GM12865 (cell line): Measurements from ENCODE around the gene MPPE1.

Experiments used
- DNase-seq: peaks from one replicate; pipeline ENCODE4 v3.0.0; 2010; ENCODE audit warnings: low read depth
- H3K4me3 ChIP-seq: 2 replicates; pipeline ENCODE4 v1.5.1; 2011; ENCODE audit warnings: mild to moderate bottlenecking, low read depth, low read length, control low read depth
- CTCF ChIP-seq: IDR thresholded peaks from 2 replicates; pipeline ENCODE4 v1.5.1; 2011; ENCODE audit warnings: low read length, control low read depth, low read depth, inconsistent platforms; ENCODE audit not compliant: insufficient read depth; ENCODE audit errors: missing control alignments

The MPPE1 gene

DNA sequence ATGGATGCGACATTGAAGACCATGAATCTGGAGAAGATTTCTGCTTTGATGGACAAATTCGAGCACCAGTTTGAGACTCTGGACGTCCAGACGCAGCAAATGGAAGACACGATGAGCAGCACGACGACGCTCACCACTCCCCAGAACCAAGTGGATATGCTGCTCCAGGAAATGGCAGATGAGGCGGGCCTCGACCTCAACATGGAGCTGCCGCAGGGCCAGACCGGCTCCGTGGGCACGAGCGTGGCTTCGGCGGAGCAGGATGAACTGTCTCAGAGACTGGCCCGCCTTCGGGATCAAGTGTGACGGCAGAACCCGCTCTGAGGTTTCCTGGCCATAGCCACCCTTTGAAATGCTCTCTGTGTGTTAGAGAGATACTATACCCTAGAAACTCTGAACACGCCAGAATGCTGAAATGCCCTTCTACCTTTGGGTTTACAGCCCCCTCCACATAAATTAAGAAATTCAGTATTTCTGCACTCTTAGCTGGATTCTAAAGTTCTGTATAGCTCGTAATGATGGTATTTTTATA is 56.2 kb downstream of the MPPE1 start:
- TF ChIP-seq CTCF: no peak
- H3K4me3 ChIP-seq: peak overlapping the region; percentile 94
- peak; percentile 44 for DNase-seq

DNA sequence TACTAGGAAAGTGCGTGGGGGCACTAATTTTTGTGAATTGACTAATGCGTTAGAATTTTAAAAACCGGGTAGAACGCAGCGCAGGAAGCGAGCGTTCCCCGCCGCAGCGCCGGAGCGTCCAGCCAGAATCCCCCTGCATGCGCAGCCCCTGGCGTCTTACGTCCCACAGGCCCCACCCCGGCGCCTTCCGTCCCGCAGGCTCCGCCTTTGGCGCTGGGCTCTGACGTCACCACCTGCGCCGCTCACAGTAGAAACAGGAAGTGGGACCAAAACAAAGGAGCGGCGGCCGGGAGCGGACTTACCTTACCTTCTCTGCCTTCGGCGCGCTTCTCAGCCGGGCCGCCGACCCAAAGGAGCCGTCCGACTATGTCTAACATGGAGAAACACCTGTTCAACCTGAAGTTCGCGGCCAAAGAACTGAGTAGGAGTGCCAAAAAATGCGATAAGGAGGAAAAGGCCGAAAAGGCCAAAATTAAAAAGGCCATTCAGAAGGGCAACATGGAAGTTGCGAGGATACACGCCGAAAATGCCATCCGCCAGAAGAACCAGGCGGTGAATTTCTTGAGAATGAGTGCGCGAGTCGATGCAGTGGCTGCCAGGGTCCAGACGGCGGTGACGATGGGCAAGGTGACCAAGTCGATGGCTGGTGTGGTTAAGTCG is 56.8 kb downstream of the MPPE1 start, which contains the start of gene CHMP1B:
TSS of gene CHMP1B (plus strand) at position 268 of the 660 bp plus-strand sequence. CDS start at position 367, 99 bp downstream.
- DNase-seq: peak; percentile 97

GRCh38 chr18:11850821-11851145 is 57.3 kb downstream of the MPPE1 start:
- no peak for DNase-seq
- H3K4me3 ChIP-seq: peak overlapping the region; percentile 94
- no peak for TF ChIP-seq CTCF

More for the DNA sequence above, 56.8 kb downstream of the MPPE1 start, which contains the start of gene CHMP1B:
- H3K4me3 ChIP-seq: peak within 1 kb of the TSS; percentile 94
- no peak for TF ChIP-seq CTCF

GRCh38 chr18:11849841-11850634 is 58.1 kb downstream of the MPPE1 start:
- no peak for TF ChIP-seq CTCF
- DNase-seq: peak; percentile 5
- peak overlapping the region; percentile 94 for H3K4me3 ChIP-seq

DNA sequence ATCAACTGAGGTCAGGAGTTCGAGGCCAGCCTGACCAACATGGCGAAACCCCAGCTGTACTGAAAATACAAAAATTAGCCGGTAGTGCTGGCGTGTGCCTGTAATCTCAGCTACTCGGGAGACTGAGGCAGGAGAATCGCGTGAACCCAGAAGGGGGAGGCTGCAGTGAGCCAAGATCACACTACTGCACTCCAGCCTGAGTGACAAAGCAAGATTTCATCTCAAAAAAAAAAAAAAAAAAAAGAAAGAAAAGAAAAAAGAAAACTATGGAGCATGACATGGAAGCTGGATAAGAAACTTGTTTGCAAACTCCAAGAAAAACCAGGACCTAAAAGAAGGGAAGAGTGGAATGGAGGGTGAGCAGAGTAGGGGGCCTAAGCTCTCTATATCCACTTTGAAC is 58.8 kb downstream of the MPPE1 start:
- TF ChIP-seq CTCF: no peak
- H3K4me3 ChIP-seq: no peak overlapping the region
- no peak for DNase-seq

DNA sequence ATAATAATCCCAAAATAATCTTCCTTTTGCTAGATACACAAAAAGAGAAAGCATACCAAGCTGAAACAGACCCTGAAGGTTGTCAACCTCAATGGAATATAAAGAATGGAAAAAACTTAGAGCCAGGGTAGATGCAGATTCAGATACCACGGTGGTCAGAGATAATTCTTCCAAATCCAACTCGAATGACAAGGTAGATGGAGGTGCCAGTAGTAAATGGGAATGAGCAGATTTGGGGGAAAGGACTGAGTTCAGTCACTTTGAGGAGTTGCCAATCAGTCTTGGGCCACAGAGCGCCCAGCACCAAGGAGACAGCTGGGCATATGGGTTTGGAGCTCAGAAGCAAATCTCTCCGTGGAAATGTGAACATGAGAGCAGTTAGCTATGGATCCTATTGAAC is 60.3 kb downstream of the MPPE1 start:
- no peak for TF ChIP-seq CTCF

More for the DNA sequence above, 60.3 kb downstream of the MPPE1 start:
- no peak for DNase-seq
- H3K4me3 ChIP-seq: no peak overlapping the region
